Subcutaneous adipose tissue (tissue), 4 donors: ENCODE results near the gene BBX. TPM values are rescaled to one million over a fixed set of nuclear protein-coding genes. Genes with fewer than 3 reads are reported as not detected.

ENCODE experiments used
- total RNA-seq, 4 donors: library from RNA; depleted of rRNA; stranded (reverse); fragments of >200 nt; gene quantifications; one replicate each; pipeline ENCODE4 v1.1.0, GENCODE V29; 2016
- TF ChIP-seq, protein P1 (sequence below): fragments of 450-650 bp; IDR thresholded peaks from one replicate; pipeline ENCODE4 v1.5.1; 2016; ENCODE audit warnings: low read depth, mild to moderate bottlenecking, control low read depth, antibody characterized with exemption, moderate library complexity

BBX gene
- total RNA-seq, 4 donors from 2014 or later: 38.3 to 69.4 (median 48.0) TPM

DNA sequence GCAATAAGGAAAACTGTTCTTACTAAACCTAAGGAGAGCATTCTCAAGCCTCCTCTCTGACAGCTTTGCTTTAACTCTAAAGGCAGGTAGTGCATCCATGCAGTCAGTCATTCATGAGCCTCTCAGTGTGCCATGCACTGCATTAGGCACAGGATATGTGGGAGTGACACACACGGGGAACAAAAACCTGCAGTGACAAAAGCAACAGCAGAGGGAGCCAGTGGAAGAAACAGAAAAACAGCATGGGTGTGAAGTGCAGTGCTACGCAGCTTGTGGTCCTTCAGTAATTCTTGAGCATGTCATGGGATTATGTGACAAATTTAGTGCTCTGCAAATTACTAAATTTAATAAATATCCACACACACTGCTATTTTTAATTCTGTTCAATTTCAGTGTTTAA lies 230.7 kb downstream of the BBX start:
- TF ChIP-seq, protein P1, sequence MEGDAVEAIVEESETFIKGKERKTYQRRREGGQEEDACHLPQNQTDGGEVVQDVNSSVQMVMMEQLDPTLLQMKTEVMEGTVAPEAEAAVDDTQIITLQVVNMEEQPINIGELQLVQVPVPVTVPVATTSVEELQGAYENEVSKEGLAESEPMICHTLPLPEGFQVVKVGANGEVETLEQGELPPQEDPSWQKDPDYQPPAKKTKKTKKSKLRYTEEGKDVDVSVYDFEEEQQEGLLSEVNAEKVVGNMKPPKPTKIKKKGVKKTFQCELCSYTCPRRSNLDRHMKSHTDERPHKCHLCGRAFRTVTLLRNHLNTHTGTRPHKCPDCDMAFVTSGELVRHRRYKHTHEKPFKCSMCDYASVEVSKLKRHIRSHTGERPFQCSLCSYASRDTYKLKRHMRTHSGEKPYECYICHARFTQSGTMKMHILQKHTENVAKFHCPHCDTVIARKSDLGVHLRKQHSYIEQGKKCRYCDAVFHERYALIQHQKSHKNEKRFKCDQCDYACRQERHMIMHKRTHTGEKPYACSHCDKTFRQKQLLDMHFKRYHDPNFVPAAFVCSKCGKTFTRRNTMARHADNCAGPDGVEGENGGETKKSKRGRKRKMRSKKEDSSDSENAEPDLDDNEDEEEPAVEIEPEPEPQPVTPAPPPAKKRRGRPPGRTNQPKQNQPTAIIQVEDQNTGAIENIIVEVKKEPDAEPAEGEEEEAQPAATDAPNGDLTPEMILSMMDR: no peak

DNA sequence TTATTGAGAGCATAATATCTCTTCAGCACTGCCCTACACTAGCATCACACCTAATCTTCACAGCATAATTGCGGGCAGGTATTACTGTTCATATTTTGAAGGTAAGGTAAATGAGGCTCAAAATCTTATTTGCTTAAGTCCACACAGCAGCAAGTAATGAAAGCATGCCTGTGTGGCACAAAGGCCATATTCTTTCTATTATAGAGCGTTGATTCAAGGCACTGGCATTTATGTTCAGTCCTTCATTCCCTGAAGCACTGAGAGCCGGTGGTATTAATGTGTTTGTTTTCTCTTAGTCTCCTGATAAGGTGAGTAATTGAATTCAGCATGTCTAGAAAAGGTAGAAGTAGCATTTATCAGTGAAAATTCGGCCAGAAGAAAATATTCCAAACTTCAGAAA lies 231.2 kb downstream of the BBX start:
- TF ChIP-seq, protein P1: no peak

DNA sequence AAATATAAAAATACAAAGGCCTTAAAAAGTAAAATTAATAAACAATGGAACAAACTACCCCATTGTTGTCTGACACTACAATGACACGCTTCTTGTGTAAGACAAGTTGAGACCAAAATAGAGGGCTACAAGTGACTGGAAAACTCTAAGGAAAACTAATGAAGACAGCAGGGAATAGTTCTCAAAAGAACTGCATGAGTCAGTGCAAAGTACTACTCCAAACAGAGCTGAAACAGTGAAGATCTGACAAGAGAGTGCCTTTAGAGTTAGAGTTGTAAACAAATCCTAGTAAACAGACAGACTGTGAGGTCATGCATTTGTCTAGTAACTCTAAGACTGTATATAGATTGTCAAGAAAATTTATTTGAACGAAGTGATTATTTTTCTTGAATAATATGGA lies 233.9 kb downstream of the BBX start:
- TF ChIP-seq, protein P1: no peak

DNA sequence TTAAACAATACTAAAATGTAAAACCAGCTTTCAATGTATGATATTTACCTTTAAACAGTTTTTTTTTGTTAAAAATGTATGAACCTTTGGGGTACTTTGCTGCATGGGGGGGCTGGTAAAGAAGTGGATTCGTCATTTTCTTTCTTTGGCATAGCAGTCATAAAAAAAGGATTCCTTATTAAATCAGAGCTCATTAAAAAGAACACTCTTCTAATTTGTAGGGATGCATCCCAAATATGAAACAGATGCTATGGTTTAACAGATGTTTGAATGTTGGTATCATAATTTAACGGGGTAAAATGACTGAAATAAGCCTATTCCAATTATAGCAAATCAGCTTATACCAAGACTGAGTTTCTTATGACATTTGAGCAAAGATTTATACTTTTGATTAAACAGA lies 234.4 kb downstream of the BBX start:
- TF ChIP-seq, protein P1: no peak

DNA sequence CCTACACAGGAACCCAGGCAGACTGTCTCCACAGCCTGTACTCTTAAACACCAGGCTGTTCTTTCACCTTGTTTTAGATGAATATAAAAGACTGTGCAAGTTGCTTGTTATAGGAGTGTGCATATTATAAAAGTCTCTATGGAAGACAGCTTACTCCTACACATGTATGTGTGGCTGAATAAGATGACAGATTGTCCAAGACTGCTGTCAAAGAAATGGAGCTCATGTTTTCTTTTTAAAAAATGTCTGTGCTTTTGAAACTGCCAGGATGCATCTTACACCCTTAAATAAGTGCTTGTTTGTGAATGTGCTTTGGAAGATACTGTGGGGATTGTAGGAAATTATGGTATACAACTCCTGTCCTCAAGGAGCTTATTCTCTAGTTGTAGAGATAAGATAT lies 237.4 kb downstream of the BBX start:
- TF ChIP-seq, protein P1: no peak

DNA sequence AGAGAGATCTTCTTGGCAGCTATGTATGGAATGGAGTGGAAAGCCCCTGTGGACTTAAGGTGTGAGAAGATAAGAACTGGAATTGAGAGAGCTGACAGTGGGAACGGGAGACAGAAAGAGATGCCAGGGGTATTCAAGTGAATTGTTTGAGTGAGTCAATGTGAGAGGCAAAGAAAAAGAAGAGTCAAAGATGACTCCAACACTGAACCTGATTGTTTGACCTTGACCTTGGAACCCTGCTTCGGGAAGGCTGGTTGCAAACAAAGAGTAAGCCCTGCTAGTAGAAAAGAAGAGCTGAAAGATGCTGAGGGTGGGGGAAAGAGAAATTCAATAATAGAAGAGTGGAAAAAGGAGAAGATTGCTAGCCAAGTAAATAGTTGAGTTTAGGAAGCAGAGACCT lies 238.6 kb downstream of the BBX start:
- TF ChIP-seq, protein P1: no peak

DNA sequence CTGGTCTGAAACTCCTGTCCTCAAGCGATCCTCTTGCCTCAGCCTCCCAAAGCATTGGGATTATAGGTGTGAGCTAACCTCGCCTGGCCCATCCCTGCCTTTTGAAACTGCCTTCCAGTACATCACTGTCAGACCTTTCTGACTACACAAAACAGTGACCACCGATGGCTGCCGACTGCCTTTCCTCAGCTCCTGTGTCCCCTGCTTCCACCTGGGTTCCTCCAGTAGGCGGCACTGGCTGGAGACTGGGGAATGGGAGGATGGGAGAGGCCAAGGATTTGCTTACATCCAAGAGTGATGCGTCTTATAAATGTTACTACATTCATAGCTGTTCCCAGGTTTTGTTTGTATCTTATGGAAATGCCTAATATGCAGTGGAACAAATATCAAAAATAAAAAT lies 242.8 kb downstream of the BBX start:
- TF ChIP-seq, protein P1: no peak
